Right lung (tissue), 5 donors: Measurements from ENCODE around the gene MYO10. TPM values are rescaled to one million over a fixed set of nuclear protein-coding genes. Genes with fewer than 3 reads are reported as not detected.

Source experiments
- DNase-seq, 2 donors: peaks; one replicate each; pipeline ENCODE4 v3.0.0-alpha.2; 2013
- polyA plus RNA-seq, 5 donors: library from polyadenylated mRNA; unstranded; fragments of 120-200 nt; gene quantifications; one replicate each; pipeline versions ENCODE4 v1.2.1 to v1.2.3, GENCODE V29; 2013; ENCODE audit warnings: inconsistent platforms in 1 of 5, low replicate concordance in 1 of 5; ENCODE audit not compliant: insufficient read length in 5 of 5, insufficient read depth in 1 of 5

The MYO10 gene
- polyA plus RNA-seq, 5 donors: 50.1 to 67.9 (median 57.3) TPM

DNA sequence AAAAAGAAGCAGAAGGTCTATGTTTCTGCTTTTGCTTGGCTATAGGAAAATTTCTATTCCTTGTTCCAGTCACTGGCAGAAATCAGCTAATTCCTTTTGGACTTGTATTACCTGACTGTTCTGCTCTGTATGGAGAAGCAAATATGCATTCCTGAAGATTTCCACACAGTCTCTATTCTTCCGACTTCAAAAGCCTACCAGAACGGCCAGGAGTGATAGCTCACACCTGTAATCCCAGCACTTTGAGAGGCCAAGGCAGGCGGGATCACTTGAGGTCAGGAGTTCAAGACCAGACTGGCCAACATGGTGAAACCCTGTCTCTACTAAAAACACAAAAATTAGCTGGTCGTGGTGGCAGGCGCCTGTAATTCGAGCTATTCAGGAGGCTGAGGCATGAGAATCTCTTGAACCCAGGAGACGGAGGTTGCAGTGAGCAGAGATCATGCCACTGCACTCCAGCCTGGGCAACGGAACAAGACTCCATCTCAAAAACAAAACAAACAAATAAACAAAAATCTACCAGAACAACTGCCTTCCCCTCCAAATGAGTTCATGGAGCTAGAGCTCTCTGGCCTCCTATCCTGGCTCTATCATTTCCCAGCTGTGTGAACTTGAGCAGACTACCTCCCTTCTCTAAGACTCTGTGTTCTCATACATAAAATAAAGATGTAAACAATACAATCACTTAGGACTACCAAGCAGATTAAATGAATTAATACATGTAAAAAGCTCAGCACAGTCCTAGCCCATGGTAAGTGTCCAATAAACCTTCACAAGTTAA lies 17.0 kb downstream of the MYO10 start:
- no peak for DNase-seq

- DNase-seq: no peak
Observed at GRCh38 chr5:16918156-16918555, 17.9 kb downstream of the MYO10 start.

- no peak for DNase-seq
Observed at GRCh38 chr5:16916262-16916878, 19.7 kb downstream of the MYO10 start.

DNA sequence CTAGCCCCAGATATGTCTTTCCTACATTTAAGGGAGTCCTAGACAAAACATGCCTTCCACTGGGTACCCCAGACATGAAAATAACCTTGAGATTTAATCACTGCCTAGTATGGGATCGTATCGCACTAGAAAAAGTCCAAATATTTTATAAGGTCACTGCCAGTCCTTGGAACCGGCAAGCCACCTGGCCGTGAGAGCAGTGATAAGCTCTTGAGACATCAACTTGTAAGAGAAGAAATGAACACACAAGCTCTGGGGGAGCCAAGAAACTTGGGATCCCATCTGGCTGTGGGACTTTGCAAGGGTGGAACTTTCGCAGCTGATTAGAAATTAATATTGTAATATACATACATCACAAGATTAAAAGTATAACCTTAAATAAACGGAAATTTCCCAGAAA lies 21.5 kb downstream of the MYO10 start:
- no peak for DNase-seq

DNA sequence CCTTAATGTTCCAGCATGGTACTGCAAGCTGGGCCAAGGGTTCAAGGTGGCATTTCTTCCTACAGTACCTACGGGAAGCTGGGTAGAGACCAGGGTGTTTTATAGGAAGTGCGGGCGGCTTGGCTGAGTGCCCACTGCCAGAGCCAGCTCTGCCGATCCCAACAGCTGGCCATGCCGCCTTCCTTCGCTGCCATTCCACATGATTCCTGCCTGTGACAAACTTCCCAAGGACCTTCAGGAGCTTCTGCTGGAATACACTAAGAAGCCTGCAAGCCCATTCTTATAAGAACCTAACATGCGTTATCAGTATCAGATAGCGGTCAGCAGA lies 22.0 kb downstream of the MYO10 start:
- no peak for DNase-seq

DNA sequence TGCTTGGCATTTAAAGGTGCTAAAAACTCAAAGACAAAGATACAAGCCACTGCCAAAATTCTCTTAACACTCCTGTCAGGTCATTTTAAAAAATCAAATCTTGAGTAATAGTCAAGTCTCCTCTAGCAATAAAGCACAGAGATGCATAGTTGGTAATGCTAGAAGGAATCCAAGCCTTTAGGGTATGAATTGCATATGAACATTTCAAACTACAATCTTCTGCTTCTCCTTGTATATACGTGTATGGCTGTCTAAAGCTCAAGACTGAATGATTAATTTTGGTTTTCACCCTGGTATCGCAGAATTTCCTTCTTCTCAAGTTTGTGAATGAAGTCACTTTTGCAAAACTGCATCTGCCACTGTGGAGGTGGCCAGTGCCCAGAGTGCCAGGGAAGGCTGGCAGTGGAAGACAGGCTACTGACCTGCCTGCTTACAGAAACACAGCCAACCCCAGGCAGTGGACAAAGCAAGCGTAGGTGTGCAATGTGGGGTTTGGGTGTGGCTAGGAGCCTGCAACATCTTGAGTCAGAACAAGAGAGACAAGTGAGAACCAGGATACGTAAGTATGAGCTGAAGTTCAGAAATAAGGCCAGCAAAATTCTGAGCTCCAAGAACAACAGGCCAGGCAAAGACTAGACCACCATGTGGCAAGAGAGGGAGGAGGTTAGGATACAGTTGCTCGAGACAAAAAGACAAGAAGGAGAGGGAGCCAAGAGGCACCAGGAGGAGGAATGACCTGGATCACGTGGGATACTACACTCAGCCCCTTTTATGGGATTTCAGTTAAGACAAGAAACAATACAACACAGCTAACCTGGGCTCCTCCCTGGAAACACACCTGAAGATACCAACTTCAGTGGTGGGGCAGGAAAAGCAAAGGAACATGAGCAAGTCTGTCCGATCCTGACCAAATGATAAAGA lies 22.6 kb downstream of the MYO10 start:
- DNase-seq: no peak

DNA sequence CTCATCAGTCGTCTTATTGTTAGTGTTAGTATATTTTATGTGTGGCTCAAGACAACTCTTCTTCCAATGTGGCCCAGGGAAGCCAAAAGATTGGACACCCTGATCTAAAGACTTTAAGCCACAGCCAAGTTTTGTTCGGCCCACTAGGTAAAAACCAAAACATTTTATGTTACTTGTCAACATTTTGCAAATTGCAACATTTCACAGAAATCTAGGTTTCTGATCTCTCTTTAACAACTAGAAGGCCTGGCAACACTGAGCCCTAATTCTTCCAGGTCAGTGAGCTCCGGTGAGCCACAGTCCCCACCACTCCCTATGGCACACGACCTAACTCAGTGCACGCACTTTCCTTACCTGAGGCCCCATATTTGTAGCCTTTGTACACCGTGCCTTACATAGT lies 24.0 kb downstream of the MYO10 start:
- no peak for DNase-seq

DNA sequence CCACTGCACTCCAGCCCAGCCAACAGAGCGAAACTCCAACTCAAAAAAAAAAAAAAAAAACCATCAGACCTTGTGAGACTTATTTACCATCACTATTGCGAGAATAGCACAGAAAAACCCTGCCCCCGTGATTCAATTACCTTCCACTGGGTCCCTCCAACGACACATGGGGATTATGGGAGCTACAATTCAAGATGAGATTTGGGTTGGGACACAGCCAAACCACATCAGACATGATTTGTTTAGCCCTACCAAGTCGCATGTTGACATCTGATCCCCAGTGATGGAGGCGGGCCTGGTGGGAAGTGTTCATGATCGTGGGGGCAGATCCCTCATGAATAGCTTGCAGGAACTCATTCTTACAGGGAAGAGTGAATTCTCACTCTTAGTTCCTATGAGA lies 26.6 kb downstream of the MYO10 start:
- DNase-seq: no peak

GRCh38 chr5:16907270-16907669 lies 28.8 kb downstream of the MYO10 start:
- no peak for DNase-seq

DNA sequence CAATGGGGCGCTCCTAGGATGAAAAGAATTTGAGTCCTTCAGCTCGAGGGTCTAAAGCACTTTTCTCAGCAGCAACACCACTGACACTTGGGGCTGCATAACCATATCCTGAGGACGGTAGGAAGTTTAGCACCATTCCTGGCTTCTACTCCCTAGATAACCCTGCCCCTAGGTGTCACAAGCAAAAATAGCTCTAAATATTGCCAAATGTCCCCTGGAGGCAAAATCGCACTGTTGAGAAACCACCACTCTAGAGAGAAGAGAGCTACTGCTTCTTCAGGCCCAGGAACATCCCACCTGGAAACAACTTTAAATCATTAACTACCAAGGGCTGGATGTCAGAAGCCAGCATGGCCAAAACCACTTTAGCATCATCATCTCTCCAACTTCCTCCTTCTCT lies 29.8 kb downstream of the MYO10 start:
- DNase-seq: no peak

DNA sequence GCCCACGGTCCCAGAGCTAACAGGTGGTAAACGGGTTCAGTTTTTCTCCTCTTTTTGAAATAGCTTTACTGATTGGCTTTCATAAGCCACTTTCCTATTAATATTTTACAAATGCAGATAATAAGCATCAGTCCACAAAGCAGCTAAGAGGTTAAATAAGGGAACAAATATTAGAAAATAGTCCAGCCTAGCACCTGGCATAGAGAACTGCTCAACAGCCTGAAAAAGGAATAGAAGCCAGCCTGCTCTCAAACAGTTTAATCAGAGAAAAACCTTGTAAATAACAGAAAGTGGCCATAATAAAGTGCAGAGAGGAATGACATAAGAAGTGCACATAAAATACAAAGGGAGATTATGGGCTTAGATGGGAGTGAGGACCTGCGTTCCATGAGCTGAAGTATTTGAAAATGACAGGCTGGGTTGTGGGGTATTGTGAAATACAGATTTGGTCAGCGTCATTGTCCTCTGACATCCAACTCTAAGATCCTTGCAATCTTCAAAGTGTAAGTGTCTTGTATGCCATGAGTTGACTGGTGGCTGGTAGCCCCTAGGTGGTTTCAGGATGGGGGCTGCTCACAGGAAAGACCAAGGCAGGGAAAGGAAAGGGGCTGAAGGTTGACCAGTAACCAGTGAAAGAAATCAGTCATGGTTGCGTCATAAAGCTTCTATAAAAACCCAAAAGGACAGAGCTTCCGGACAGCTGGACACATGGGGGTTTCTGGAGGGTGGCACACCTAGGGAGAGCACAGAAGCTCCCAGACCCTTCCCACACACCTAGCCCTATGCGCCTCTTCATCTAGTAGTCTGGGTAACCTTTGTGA lies 32.4 kb downstream of the MYO10 start:
- no peak for DNase-seq

DNA sequence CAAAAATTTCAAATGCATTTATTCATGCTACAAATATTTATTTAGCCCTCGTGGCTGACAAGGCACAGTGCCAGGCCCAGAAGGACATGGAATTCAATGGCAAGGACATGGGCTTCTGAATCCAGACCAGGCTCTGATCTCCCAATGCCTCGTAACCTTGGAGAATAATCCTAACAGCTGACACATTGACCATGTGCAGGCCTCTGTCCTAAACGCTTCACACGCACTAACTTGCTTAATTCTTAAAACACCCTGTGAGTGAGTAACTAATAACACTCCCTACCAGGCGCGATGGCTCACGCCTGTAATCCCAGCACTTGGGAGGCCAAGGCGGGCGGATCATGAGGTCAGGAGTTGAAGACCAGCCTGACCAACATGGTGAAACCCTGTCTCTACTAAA lies 33.2 kb downstream of the MYO10 start:
- DNase-seq: no peak

GRCh38 chr5:16901021-16901644 lies 35.0 kb downstream of the MYO10 start:
- no peak for DNase-seq

DNA sequence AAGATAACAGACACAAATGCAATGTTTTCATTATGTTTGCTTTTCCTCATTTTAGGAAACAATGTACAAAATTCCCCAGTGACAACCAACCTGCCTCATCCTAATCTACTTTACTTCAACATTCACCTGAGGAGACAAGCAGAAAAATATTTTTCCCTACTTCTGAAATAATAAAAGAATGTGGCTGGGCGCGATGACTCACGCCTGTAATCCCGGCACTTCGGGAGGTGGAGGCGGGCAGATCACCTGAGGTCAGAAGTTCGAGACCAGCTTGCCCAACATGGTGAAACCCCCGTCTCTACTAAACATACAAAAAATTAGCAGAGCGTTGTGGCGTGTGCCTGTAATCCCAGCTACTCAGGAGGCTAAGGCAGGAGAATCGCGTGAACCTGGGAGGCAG lies 36.9 kb downstream of the MYO10 start:
- no peak for DNase-seq

DNA sequence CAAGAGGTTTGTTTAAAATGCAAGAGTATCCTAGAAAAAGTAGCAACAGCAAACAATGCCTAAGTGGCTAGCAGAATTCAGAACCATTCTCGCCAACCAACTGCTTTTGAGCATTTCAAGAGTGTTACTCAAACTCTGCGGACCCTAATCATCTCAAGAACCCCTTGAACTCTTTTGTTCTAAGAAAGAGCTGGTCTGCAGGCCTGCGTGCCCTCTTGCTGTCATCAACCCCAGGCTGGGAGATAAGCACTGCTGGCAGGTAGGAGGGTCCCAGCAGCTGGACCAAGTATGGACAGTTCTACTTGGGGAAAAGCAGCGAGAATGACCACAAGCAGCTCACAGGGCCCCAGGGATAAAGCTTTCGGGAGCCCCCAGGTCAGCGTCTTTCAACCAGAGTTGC lies 38.3 kb downstream of the MYO10 start:
- no peak for DNase-seq

GRCh38 chr5:16897284-16897704 lies 38.8 kb downstream of the MYO10 start:
- DNase-seq: no peak

GRCh38 chr5:16896767-16897166 lies 39.3 kb downstream of the MYO10 start:
- DNase-seq: no peak

DNA sequence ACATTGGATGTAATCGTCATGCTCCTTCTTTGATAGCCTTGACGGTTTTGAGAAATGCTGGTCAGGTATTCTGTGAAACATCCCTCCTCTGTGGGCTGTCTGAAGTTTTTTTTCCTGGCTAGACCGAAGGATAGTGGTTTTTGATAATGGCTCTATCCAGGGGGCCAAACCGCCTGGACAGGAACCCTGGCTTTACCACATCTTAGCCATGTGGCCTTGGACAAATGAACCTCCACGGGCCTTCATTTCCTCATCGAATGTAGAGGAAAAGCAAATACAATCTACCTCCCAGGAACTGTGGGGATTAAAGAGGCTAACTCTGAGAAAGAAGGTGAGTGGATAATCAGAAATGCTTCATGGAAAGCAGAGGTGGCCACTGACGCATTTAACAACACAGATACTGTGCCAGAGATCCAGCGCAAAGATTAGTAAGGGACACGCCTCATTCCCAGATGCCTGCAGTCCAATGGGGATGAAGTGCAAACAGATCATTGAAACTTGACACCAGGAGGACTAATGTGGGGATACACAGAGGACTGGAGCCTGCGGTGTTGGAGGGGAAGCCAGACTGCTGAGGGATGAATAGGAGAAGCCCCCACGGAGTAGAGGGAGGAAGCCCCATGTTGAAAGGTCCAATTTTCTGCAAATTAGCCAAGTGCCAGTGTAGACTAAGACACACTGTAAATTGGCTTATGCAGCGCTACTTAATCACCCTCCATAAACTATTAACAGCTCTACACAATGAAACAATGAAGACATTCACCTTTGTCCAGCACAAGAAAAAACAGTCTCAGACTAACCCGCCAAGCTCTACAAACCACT lies 41.6 kb downstream of the MYO10 start:
- no peak for DNase-seq

DNA sequence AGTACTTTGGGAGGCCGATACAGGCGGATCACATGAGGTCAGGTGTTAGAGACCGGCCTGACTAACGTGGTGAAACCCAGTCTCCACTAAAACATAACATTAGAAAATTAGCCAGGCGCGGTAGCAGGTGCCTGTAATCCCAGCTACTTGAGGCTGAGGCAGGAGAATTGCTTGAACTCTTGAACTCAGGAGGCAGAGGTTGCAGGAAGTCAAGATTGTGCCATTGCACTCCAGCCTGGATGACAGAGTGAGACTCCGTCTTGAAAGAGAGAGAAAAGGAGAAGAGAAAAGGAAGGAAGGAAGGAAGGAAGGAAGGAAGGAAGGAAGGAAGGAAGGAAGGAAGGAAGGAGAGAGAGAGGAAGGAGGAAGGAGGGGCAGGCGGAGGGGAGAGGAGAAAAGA lies 45.1 kb downstream of the MYO10 start:
- DNase-seq: no peak

GRCh38 chr5:16889972-16890519 lies 46.0 kb downstream of the MYO10 start:
- DNase-seq: no peak
